ENCODE measurements around the gene PTPRN2. TPM values are rescaled to one million over a fixed set of nuclear protein-coding genes. Genes with fewer than 3 reads are reported as not detected.

The PTPRN2 gene
- total and polyA plus RNA-seq, 2 of the 13 experiments (the other 11 are each of a cell fraction or from before 2014, with no cell fraction given) = 2.5 to 24.2 TPM

GRCh38 chr7:158631574-158632195, 44.1 kb upstream of the PTPRN2 start:
- CTCF ChIA-PET (ENCODE audit: low intra/inter-chr PET ratio, low total read pairs) = no interaction called here
- no peaks in the 10 kb centered on the region for H3K27me3 ChIP-seq (ENCODE audit: control insufficient read depth in 1 of 2, insufficient read depth in 2 of 2, low read length in 2 of 2)
- TF ChIP-seq PHF5A (CRISPR knock-in tag; IDR thresholded peaks at IDR 0.05; ENCODE audit: low read depth, unreplicated experiment) = no peak
- TF ChIP-seq PCBP2 (optimal IDR thresholded peaks at IDR 0.05; ENCODE audit: low read depth, low read length, poor library complexity, severe bottlenecking) = peak; percentile 71
- no peak for TF ChIP-seq ATF7 (IDR thresholded peaks at IDR 0.05)
- no peak for TF ChIP-seq ATF7 (CRISPR knock-in tag; IDR thresholded peaks at IDR 0.05)
- TF ChIP-seq ATF6 (CRISPR knock-in tag; conservative IDR thresholded peaks at IDR 0.05) = no peak
- TF ChIP-seq HNRNPK (IDR thresholded peaks at IDR 0.05; ENCODE audit: low read depth, low read length, poor library complexity, severe bottlenecking) = peak; percentile 29
- no TSS peak for BruUV-seq (replicated peaks)
- H3K9ac ChIP-seq (ENCODE audit: insufficient read depth, low read depth, low read length) = no peak overlapping the region
- no peak overlapping the region for H3K4me3 ChIP-seq (replicated peaks in 1 of 3; ENCODE audit: insufficient read depth in 1 of 3, low read depth in 2 of 3, low read length in 3 of 3)
- H3K4me1 ChIP-seq (ENCODE audit: insufficient read depth, low read length) = peaks cover 13% of the 10 kb centered on the region
- H3K4me2 ChIP-seq (ENCODE audit: low read depth, low read length) = no peak overlapping the region
- POLR2A ChIA-PET = no interaction called here
- no peaks in the 10 kb centered on the region for H3K79me2 ChIP-seq (ENCODE audit: insufficient read depth, low read length)
- DNase-seq (ENCODE audit: low spot score) = no peak
- H2AFZ ChIP-seq (ENCODE audit: low read length) = no peak overlapping the region
- in situ Hi-C loops (cut with HindIII; ENCODE audit: extremely low pct_ligation_motif_present, low pct_unique_long_range_greater_than_20kb) (no loop called here), intact Hi-C loops (cut with micrococcal nuclease; ENCODE audit: unreplicated experiment) (loop anchor here (5.0 kb wide), 1 partner anchor 39 kb away; no protein-coding TSS in a partner anchor)
- 0 out of 5 replicates have a peak, but pooled peaks cover 0 to 4% of the 10 kb centered on the region in 2 experiments for H3K36me3 ChIP-seq (replicated peaks in 1 of 2; ENCODE audit: control insufficient read depth in 1 of 2, insufficient read depth in 2 of 2, low read length in 2 of 2)
- no peak overlapping the region for H3K27ac ChIP-seq (ENCODE audit: extremely low read length, insufficient read depth, low read length)
- no peak for ATAC-seq
- H4K20me1 ChIP-seq (ENCODE audit: insufficient read depth, low read length) = no peaks in the 10 kb centered on the region
- H3K9me3 ChIP-seq (ENCODE audit: low read length) = no peaks in the 10 kb centered on the region
- no peak for FAIRE-seq
- 90% methylated on average over 3 of the region's 3 CpGs for WGBS (ENCODE audit: low lambda C conversion rate)
